A673 (cell line): ENCODE measurements around the gene BLID. TPM values are rescaled to one million over a fixed set of nuclear protein-coding genes. Genes with fewer than 3 reads are reported as not detected.
A peak's percentile ranks its signal among the peaks of the same experiment; 100 is the strongest.

Source experiments
- BruUV-seq: library from RNA; stranded (reverse); fragments of 400-500 nt; replicated peaks from 2 replicates; lab custom pipeline; 2021; lab: Mats Ljungman, UMichigan
- CTCF ChIA-PET: fragments of 300-600 bp; sonication (Branson Sonifier 250); formaldehyde crosslinking; loops from one replicate; lab custom pipeline; 2022; ENCODE audit warnings: antibody characterized with exemption; lab: Charles Lee
- POLR2A ChIA-PET: fragments of 300-600 bp; sonication (Branson Sonifier 250); formaldehyde crosslinking; loops from one replicate; lab custom pipeline; 2022; ENCODE audit warnings: antibody characterized with exemption; ENCODE audit not compliant: low non-redundant PET; lab: Charles Lee
- DNase-seq: peaks from one replicate; pipeline ENCODE4 v3.0.0-alpha.2; 2015; ENCODE audit warnings: low spot score
- H3K27ac ChIP-seq: fragments of 200-600 bp; sonication (generic); 2 replicates; pipeline ENCODE4 v1.5.1; 2016; ENCODE audit warnings: mixed run types, low read depth, mild to moderate bottlenecking, mixed read lengths, antibody characterized with exemption, low read length; ENCODE audit not compliant: poor library complexity, severe bottlenecking
- H3K27me3 ChIP-seq: fragments of 200-600 bp; sonication (generic); replicated peaks from 2 replicates; pipeline ENCODE4 v1.6.1; 2017; ENCODE audit warnings: mixed run types, low read depth, mild to moderate bottlenecking, mixed read lengths, antibody characterized with exemption, low read length; ENCODE audit not compliant: insufficient read depth, poor library complexity
- H3K36me3 ChIP-seq: fragments of 200-600 bp; sonication (generic); 2 replicates; pipeline ENCODE4 v1.6.1; 2016; ENCODE audit warnings: mixed run types, mild to moderate bottlenecking, mixed read lengths, antibody characterized with exemption, low read length; ENCODE audit not compliant: insufficient read depth, poor library complexity, severe bottlenecking
- H3K4me1 ChIP-seq: fragments of 200-600 bp; sonication (generic); 2 replicates; pipeline ENCODE4 v1.6.1; 2017; ENCODE audit warnings: mixed run types, mild to moderate bottlenecking, mixed read lengths, antibody characterized with exemption, low read length; ENCODE audit not compliant: insufficient read depth, poor library complexity, severe bottlenecking
- H3K4me3 ChIP-seq: fragments of 200-600 bp; sonication (generic); 2 replicates; pipeline ENCODE4 v1.5.1; 2016; ENCODE audit warnings: low read depth, mixed run types, mild to moderate bottlenecking, mixed read lengths, low read length; ENCODE audit not compliant: poor library complexity, severe bottlenecking
- H3K9me3 ChIP-seq: fragments of 200-600 bp; sonication (generic); 2 replicates; pipeline ENCODE4 v1.6.1; 2016; ENCODE audit warnings: mixed run types, low read depth, mild to moderate bottlenecking, mixed read lengths, antibody characterized with exemption, low read length; ENCODE audit not compliant: poor library complexity, severe bottlenecking
- EZH2 ChIP-seq: fragments of 200-600 bp; sonication (generic); IDR thresholded peaks from 2 replicates; pipeline ENCODE4 v1.6.1; 2017; ENCODE audit warnings: borderline replicate concordance, low read depth, mild to moderate bottlenecking, mixed read lengths, antibody characterized with exemption, low read length; ENCODE audit not compliant: poor library complexity, severe bottlenecking
- intact Hi-C: fragments of 100-400 bp; cut with micrococcal nuclease; formaldehyde crosslinking; loops from one replicate; pipeline ENCODE4 v1.10.0; 2022; ENCODE audit not compliant: unreplicated experiment
- total RNA-seq: library from RNA; stranded (reverse); gene quantifications from 2 replicates; pipeline ENCODE4 v1.2.3, GENCODE V29; 2021
- TF ChIP-seq, protein P1 (sequence below): fragments of 300-800, 200-600 bp; sonication (generic); conservative IDR thresholded peaks from 2 replicates; pipeline ENCODE4 v1.5.1; 2017; ENCODE audit warnings: low read depth, mild to moderate bottlenecking, antibody characterized with exemption, low read length, moderate library complexity, mixed read lengths

BLID gene
- total RNA-seq, 1 experiment from 2014 or later, result 0.82 TPM

DNA sequence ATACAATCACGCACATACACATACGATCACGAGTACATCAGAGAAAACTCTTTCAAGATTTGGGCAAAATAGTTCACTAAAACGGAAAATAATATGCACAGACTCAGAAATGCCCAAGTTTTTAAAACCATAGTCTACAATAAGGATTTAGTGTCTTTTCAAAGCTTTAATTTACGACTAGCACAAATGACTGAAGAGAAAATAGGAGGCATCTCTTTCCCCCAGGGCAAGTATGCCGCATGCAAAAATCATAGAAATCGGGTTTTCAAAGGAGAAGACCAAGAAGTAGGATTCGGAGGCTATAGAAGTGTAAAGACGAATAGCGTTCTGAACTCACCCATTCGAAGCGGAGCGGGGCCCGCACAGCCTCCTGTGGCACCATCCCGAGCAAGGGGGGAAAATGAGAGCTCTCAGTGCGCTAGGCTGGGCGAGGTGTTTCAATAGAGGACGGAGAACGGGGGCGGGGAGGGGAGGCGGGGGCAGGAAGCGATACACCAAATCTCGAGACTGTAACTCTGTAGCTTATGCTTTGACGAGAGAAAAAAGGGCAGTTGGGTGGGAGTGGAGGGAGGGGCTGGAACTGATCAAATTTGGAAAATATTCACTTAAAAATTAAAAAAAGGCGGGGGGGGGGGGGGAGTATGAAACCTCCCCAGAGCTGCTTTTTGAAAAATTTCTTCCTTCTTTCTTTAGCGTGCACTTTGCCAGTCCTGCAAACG, 15.8 kb downstream of the BLID start:
- Histone ChIP-seq H3K4me3 (peak overlapping the region; percentile 64), H3K4me1 (peaks cover 50% of the 10 kb centered on the region), H3K27ac (peak overlapping the region; percentile 78), H3K9me3 (no peaks in the 10 kb centered on the region), H3K27me3 (no peaks in the 10 kb centered on the region), H3K36me3 (no peaks in the 10 kb centered on the region)
- DNase-seq, result peak; percentile 92
- POLR2A ChIA-PET, result interaction anchor here (0.6 to 0.7 kb wide), 3 partner anchors 16 to 115 kb away, joined by 3 to 5 read pairs (median 3); partner anchors contain the start of gene BLID
- TF ChIP-seq, protein P1, sequence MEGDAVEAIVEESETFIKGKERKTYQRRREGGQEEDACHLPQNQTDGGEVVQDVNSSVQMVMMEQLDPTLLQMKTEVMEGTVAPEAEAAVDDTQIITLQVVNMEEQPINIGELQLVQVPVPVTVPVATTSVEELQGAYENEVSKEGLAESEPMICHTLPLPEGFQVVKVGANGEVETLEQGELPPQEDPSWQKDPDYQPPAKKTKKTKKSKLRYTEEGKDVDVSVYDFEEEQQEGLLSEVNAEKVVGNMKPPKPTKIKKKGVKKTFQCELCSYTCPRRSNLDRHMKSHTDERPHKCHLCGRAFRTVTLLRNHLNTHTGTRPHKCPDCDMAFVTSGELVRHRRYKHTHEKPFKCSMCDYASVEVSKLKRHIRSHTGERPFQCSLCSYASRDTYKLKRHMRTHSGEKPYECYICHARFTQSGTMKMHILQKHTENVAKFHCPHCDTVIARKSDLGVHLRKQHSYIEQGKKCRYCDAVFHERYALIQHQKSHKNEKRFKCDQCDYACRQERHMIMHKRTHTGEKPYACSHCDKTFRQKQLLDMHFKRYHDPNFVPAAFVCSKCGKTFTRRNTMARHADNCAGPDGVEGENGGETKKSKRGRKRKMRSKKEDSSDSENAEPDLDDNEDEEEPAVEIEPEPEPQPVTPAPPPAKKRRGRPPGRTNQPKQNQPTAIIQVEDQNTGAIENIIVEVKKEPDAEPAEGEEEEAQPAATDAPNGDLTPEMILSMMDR, result no peak
- no peak for TF ChIP-seq EZH2
- BruUV-seq, result no TSS peak
- intact Hi-C loops, result loop anchor here (2.0 to 5.0 kb wide), 3 partner anchors 103 to 318 kb away; no protein-coding TSS in a partner anchor
- CTCF ChIA-PET, result interaction anchor here (0.7 to 3.7 kb wide), 4 partner anchors 128 to 445 kb away, joined by 3 to 23 read pairs (median 6); no protein-coding TSS in a partner anchor

DNA sequence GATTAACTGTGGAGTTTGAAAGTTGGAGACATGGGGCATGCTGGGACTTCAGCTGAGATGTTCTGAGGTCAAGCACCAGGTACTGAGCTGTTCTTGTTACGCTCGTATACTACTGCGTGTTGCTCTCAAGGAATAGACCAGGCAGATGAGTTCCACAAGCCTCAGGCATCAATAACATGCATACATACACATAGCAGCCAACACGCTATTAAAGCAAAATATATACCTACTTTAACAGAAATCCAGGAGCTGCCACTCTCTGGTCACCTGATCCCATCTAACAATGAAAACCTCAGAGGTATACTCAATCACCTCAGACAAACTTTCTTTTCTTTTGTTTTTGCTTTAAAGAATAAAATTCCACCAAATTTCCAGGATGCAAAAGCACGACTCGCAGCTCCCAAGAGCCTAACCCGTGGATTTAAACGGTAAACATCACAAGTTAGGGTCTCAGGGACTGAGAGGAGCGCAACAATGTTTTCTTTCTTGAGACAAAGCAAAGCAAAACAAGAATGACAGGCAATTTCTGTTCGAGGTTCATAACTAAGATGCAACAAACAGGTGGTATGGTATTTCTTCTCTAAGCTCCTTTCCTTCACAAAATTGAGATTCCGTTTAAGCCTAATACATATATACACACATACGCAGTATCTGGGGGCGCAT, 16.5 kb downstream of the BLID start:
- Histone ChIP-seq H3K4me3 (peak overlapping the region; percentile 64), H3K27ac (peak overlapping the region; percentile 78), H3K27me3 (no peaks in the 10 kb centered on the region), H3K4me1 (peaks cover 44% of the 10 kb centered on the region), H3K36me3 (no peaks in the 10 kb centered on the region), H3K9me3 (no peaks in the 10 kb centered on the region)
- intact Hi-C loops, result loop anchor here (2.0 to 5.0 kb wide), 3 partner anchors 103 to 317 kb away; no protein-coding TSS in a partner anchor
- CTCF ChIA-PET, result interaction anchor here (0.7 to 3.7 kb wide), 3 partner anchors 129 to 445 kb away, joined by 3 to 23 read pairs (median 5); no protein-coding TSS in a partner anchor
- DNase-seq, result peak; percentile 55
- BruUV-seq, result TSS peak; percentile 39
- TF ChIP-seq EZH2, result no peak
- TF ChIP-seq, protein P1, result no peak
- POLR2A ChIA-PET, result no interaction called here

- no peak for TF ChIP-seq EZH2
- TF ChIP-seq, protein P1, result no peak
- H3K27me3 ChIP-seq, result no peaks in the 10 kb centered on the region
- peak overlapping the region; percentile 78 for H3K27ac ChIP-seq
- no TSS peak for BruUV-seq
- CTCF ChIA-PET, result no interaction called here
- POLR2A ChIA-PET, result no interaction called here
- H3K36me3 ChIP-seq, result no peaks in the 10 kb centered on the region
- no peaks in the 10 kb centered on the region for H3K9me3 ChIP-seq
- H3K4me1 ChIP-seq, result peaks cover 36% of the 10 kb centered on the region
- no peak for DNase-seq
- intact Hi-C loops, result no loop called here
- H3K4me3 ChIP-seq, result peak overlapping the region; percentile 64
These were observed 17.6 kb downstream of the BLID start for GRCh38 chr11:122098261-122098980.
